ENCODE data around the gene TMEFF1.
"Not testable (repeated sequence)": the region's sequence is repeated elsewhere in the genome, so short reads cannot be mapped to it uniquely, and the experiment has no call there.

The TMEFF1 gene

GRCh38 chr9:100472788-100473275 is at the start of gene TMEFF1:
Gene TMEFF1 (plus strand): TSS chr9:100473149. CDS start chr9:100473545, 396 bp downstream.
- DNase-seq, result peak in 2 of 3 donors; percentile 25 to 58

GRCh38 chr9:100425758-100426157 is 47.2 kb upstream of the TMEFF1 start:
- DNase-seq, result no peak

- peak in 2 of 3 donors; percentile 22 to 28 for DNase-seq
Measured at GRCh38 chr9:100426189-100426529, 46.8 kb upstream of the TMEFF1 start.

GRCh38 chr9:100426530-100427365 is 46.2 kb upstream of the TMEFF1 start, which contains the start of gene MSANTD3:
Gene MSANTD3 (plus strand): TSS chr9:100427143. CDS start chr9:100441939, 14,796 bp downstream.
- DNase-seq, result peak; percentile 76 to 94 (median 82)

GRCh38 chr9:100427366-100428263 is 45.3 kb upstream of the TMEFF1 start:
- peak; percentile 51 to 72 (median 53) for DNase-seq

- peak; percentile 90 to 99 (median 98) for DNase-seq
Measured at GRCh38 chr9:100428871-100429654, 43.9 kb upstream of the TMEFF1 start.

- DNase-seq, result no peak
Measured at GRCh38 chr9:100430286-100430940, 42.5 kb upstream of the TMEFF1 start.

GRCh38 chr9:100431886-100432285 is 41.1 kb upstream of the TMEFF1 start:
- DNase-seq, result peak; percentile 47 to 68 (median 50)

- no peak for DNase-seq
Measured at GRCh38 chr9:100432736-100433135, 40.2 kb upstream of the TMEFF1 start.

GRCh38 chr9:100436571-100436970 is 36.4 kb upstream of the TMEFF1 start:
- no peak for DNase-seq

GRCh38 chr9:100437860-100438805 is 34.8 kb upstream of the TMEFF1 start:
- peak; percentile 82 to 86 (median 85) for DNase-seq

GRCh38 chr9:100440071-100440470 is 32.9 kb upstream of the TMEFF1 start:
- DNase-seq, result peak in 2 of 3 donors; percentile 24 to 42

- DNase-seq, result not testable (repeated sequence)
Measured at GRCh38 chr9:100440487-100440886, 32.5 kb upstream of the TMEFF1 start.

- no peak for DNase-seq
Measured at GRCh38 chr9:100441911-100442361, 31.0 kb upstream of the TMEFF1 start.

- no peak for DNase-seq
Measured at GRCh38 chr9:100443781-100444768, 28.9 kb upstream of the TMEFF1 start.

- no peak for DNase-seq
Measured at GRCh38 chr9:100445161-100445902, 27.6 kb upstream of the TMEFF1 start.

- DNase-seq, result no peak
Measured at GRCh38 chr9:100445903-100446549, 26.9 kb upstream of the TMEFF1 start.

GRCh38 chr9:100447041-100447440 is 25.9 kb upstream of the TMEFF1 start:
- DNase-seq, result no peak

Data from suppressor macrophage treated with lipopolysaccharide for 1 hour (primary cell).